Loucy (cell line): Measurements from ENCODE around the gene SYNPR.

Experiments used
- H2AFZ ChIP-seq: fragments of 200-600 bp; sonication (generic); 2 replicates; pipeline ENCODE4 v1.6.0; 2016; ENCODE audit warnings: antibody characterized with exemption, mild to moderate bottlenecking, low read length, moderate library complexity
- H3F3A ChIP-seq: fragments of 200-600 bp; 2 replicates; pipeline ENCODE4 v1.6.0; 2016; ENCODE audit warnings: antibody characterized with exemption, low read depth, mild to moderate bottlenecking
- H3K27me3 ChIP-seq: fragments of 200-600 bp; sonication (generic); 2 replicates; pipeline ENCODE4 v1.6.1; 2014; ENCODE audit warnings: low read length, mild to moderate bottlenecking; ENCODE audit not compliant: insufficient read depth, poor library complexity, severe bottlenecking
- H3K36me3 ChIP-seq: fragments of 200-600 bp; sonication (generic); 2 replicates; pipeline ENCODE4 v1.6.1; 2016; ENCODE audit warnings: low read length; ENCODE audit not compliant: insufficient read depth
- H3K4me1 ChIP-seq: fragments of 200-600 bp; sonication (generic); 2 replicates; pipeline ENCODE4 v1.5.1; 2014; ENCODE audit warnings: low read length, mild to moderate bottlenecking; ENCODE audit not compliant: insufficient read depth, poor library complexity, severe bottlenecking
- H3K4me2 ChIP-seq: fragments of 200-600 bp; sonication (generic); 2 replicates; pipeline ENCODE4 v1.6.0; 2014; ENCODE audit warnings: antibody characterized with exemption, low read length, low read depth, mild to moderate bottlenecking; ENCODE audit not compliant: poor library complexity, severe bottlenecking
- H3K4me3 ChIP-seq: fragments of 200-600 bp; sonication (generic); 2 replicates; pipeline ENCODE4 v1.5.1; 2014; ENCODE audit warnings: low read length, mild to moderate bottlenecking, mixed read lengths; ENCODE audit not compliant: poor library complexity, severe bottlenecking
- H3K79me2 ChIP-seq: fragments of 200-600 bp; sonication (generic); 2 replicates; pipeline ENCODE4 v1.6.1; 2014; ENCODE audit warnings: low read length; ENCODE audit not compliant: insufficient read depth
- H3K9ac ChIP-seq: fragments of 200-600 bp; sonication (generic); 2 replicates; pipeline ENCODE4 v1.6.0; 2014; ENCODE audit warnings: mild to moderate bottlenecking, low read depth, low read length, moderate library complexity; ENCODE audit not compliant: poor library complexity, severe bottlenecking
- H3K9me2 ChIP-seq: fragments of 200-600 bp; sonication (generic); replicated peaks from 2 replicates; pipeline ENCODE4 v1.6.1; 2016; ENCODE audit warnings: low read depth, low read length, mixed read lengths
- H3K9me3 ChIP-seq: fragments of 200-600 bp; sonication (generic); 2 replicates; pipeline ENCODE4 v1.6.1; 2014; ENCODE audit warnings: mild to moderate bottlenecking, antibody characterized with exemption, low read length, low read depth; ENCODE audit not compliant: insufficient read depth
- H4K20me1 ChIP-seq: fragments of 200-600 bp; sonication (generic); 2 replicates; pipeline ENCODE4 v1.6.0; 2014; ENCODE audit warnings: antibody characterized with exemption, low read length, mild to moderate bottlenecking; ENCODE audit not compliant: insufficient read depth, poor library complexity, severe bottlenecking
- CTCF ChIP-seq: fragments of 200-600 bp; sonication (generic); conservative IDR thresholded peaks from 2 replicates; pipeline ENCODE4 v1.5.1; 2014; ENCODE audit warnings: mild to moderate bottlenecking, antibody characterized with exemption, low read length
- EZH2phosphoT487 ChIP-seq: fragments of 200-600 bp; IDR thresholded peaks from 2 replicates; pipeline ENCODE4 v1.6.1; 2018; ENCODE audit warnings: antibody characterized with exemption, mild to moderate bottlenecking, moderate library complexity, borderline replicate concordance

The SYNPR gene

GRCh38 chr3:63585927-63586326 lies 307.8 kb downstream of the SYNPR start:
- no peaks in the 10 kb centered on the region for H3F3A ChIP-seq
- no peaks in the 10 kb centered on the region for H3K27me3 ChIP-seq
- peaks cover 5% of the 10 kb centered on the region; the same call in 1 of the 2 replicates for H3K9me3 ChIP-seq
- H3K4me3 ChIP-seq: no peak overlapping the region
- TF ChIP-seq CTCF (no peak), EZH2phosphoT487 (no peak)
- no peaks in the 10 kb centered on the region for H3K36me3 ChIP-seq
- H3K4me1 ChIP-seq: no peaks in the 10 kb centered on the region
- H3K9me2 ChIP-seq: no peaks in the 10 kb centered on the region
- no peak overlapping the region for H3K9ac ChIP-seq
- no peaks in the 10 kb centered on the region for H3K79me2 ChIP-seq
- no peaks in the 10 kb centered on the region for H4K20me1 ChIP-seq
- H3K4me2 ChIP-seq: no peak overlapping the region
- H2AFZ ChIP-seq: no peak overlapping the region

GRCh38 chr3:63588895-63589294 lies 310.8 kb downstream of the SYNPR start:
- no peaks in the 10 kb centered on the region for H3K36me3 ChIP-seq
- no peaks in the 10 kb centered on the region for H3K79me2 ChIP-seq
- H3K4me2 ChIP-seq: no peak overlapping the region
- H3K4me1 ChIP-seq: no peaks in the 10 kb centered on the region
- H3K9me3 ChIP-seq: peaks cover 5% of the 10 kb centered on the region; the same call in 1 of the 2 replicates
- no peaks in the 10 kb centered on the region for H3K27me3 ChIP-seq
- H2AFZ ChIP-seq: no peak overlapping the region
- no peaks in the 10 kb centered on the region for H3F3A ChIP-seq
- no peak for TF ChIP-seq EZH2phosphoT487
- H3K4me3 ChIP-seq: no peak overlapping the region
- no peaks in the 10 kb centered on the region for H4K20me1 ChIP-seq
- no peaks in the 10 kb centered on the region for H3K9me2 ChIP-seq
- no peak overlapping the region for H3K9ac ChIP-seq

- H3K36me3 ChIP-seq: no peaks in the 10 kb centered on the region
- no peaks in the 10 kb centered on the region for H3K4me1 ChIP-seq
- no peaks in the 10 kb centered on the region for H3F3A ChIP-seq
- H3K9ac ChIP-seq: no peak overlapping the region
- H3K9me2 ChIP-seq: no peaks in the 10 kb centered on the region
- TF ChIP-seq CTCF (no peak), EZH2phosphoT487 (no peak)
- H3K9me3 ChIP-seq: peaks cover 3% of the 10 kb centered on the region; the same call in 1 of the 2 replicates
- H3K4me2 ChIP-seq: no peak overlapping the region
- H3K79me2 ChIP-seq: no peaks in the 10 kb centered on the region
- no peak overlapping the region for H3K4me3 ChIP-seq
- no peaks in the 10 kb centered on the region for H4K20me1 ChIP-seq
- no peak overlapping the region for H2AFZ ChIP-seq
- H3K27me3 ChIP-seq: no peaks in the 10 kb centered on the region
Measured at GRCh38 chr3:63593779-63594178, 315.7 kb downstream of the SYNPR start.

- Histone ChIP-seq H3K4me2 (no peak overlapping the region), H3K9me3 (no peaks in the 10 kb centered on the region), H4K20me1 (no peaks in the 10 kb centered on the region), H3K36me3 (no peaks in the 10 kb centered on the region), H3F3A (no peaks in the 10 kb centered on the region), H3K79me2 (no peaks in the 10 kb centered on the region), H3K27me3 (no peaks in the 10 kb centered on the region), H3K4me3 (no peak overlapping the region), H3K9me2 (no peaks in the 10 kb centered on the region), H2AFZ (no peak overlapping the region), H3K9ac (no peak overlapping the region), H3K4me1 (no peaks in the 10 kb centered on the region)
- TF ChIP-seq CTCF (no peak), EZH2phosphoT487 (no peak)
Measured at GRCh38 chr3:63595221-63595620, 317.1 kb downstream of the SYNPR start.
